Psoas muscle (tissue), 8 donors: Measurements from ENCODE around the gene DDX43. TPM values are rescaled to one million over a fixed set of nuclear protein-coding genes. Genes with fewer than 3 reads are reported as not detected.
"Not testable (repeated sequence)": the region's sequence is repeated elsewhere in the genome, so short reads cannot be mapped to it uniquely, and the experiment has no call there.

Experiments
- ATAC-seq, 4 donors: fragments of 200-7000 bp; cut with Tn5 transposase; one replicate each; pipeline ENCODE4 v1.9.1; 2020; ENCODE audit warnings: moderate library complexity in 3 of 4, mild to moderate bottlenecking in 2 of 4
- DNase-seq, 2 donors: peaks; one replicate each; pipeline ENCODE4 v3.0.0-alpha.2; 2020
- H3K27ac ChIP-seq: fragments of 200-600 bp; one replicate; pipeline ENCODE4 v1.8.0; 2022
- H3K27me3 ChIP-seq, 3 donors: fragments of 200-600 bp in 1 of 3; one replicate each; pipeline versions ENCODE4 v1.6.1 to v1.8.0; 2013 to 2022; ENCODE audit warnings: low read length in 2 of 3, mild to moderate bottlenecking in 2 of 3, moderate library complexity in 1 of 3; ENCODE audit not compliant: insufficient read depth in 3 of 3
- H3K36me3 ChIP-seq, 2 donors: fragments of 200-600 bp in 1 of 2; one replicate each; pipeline versions ENCODE4 v1.6.1 to v1.8.0; 2013 to 2022; ENCODE audit warnings: low read depth in 1 of 2, mild to moderate bottlenecking in 1 of 2, moderate library complexity in 1 of 2; ENCODE audit not compliant: insufficient read depth in 1 of 2
- H3K4me1 ChIP-seq: fragments of 200-600 bp; one replicate; pipeline ENCODE4 v1.8.0; 2022
- H3K4me3 ChIP-seq: fragments of 200-600 bp; one replicate; pipeline ENCODE4 v1.8.0; 2022; ENCODE audit warnings: mild to moderate bottlenecking
- H3K9me3 ChIP-seq: fragments of 200-600 bp; one replicate; pipeline ENCODE4 v1.8.0; 2022
- WGBS, 3 donors: extraction: QIAGEN DNeasy Blood & Tissue Kit; methylation state at CpG; one replicate each; pipeline versions ENCODE4 v1.1.6 to v1.1.7; 2013; 5-methylcytosine and 5-hydroxymethylcytosine counted together
- intact Hi-C, 2 donors: fragments of 100-400 bp; cut with DNase I; formaldehyde crosslinking; loops; one replicate each; pipeline versions ENCODE4 v1.11.0 to v1.14.2; 2022
- polyA plus RNA-seq, 3 donors: library from polyadenylated mRNA; stranded (reverse); fragments of 200-250 nt; gene quantifications; one replicate each; pipeline ENCODE4 v1.2.3, GENCODE V29; 2013
- total RNA-seq, 4 donors: library from RNA; stranded (reverse); fragmentation: NEBNext Ultra II Directional in 2 of 4; extraction: Animal tissue kit (Norgen Biotek cat#: 25700) in 2 of 4; gene quantifications; one replicate each; pipeline versions ENCODE4 v1.2.1 to v1.2.4, GENCODE V29; 2021 to 2023
- TF ChIP-seq, protein P1 (sequence below): fragments of 200-600 bp; IDR thresholded peaks from one replicate; pipeline ENCODE4 v1.8.0; 2022; ENCODE audit warnings: antibody characterized with exemption
- donor health status: healthy with polysubstance abuse.
- donor health status: DM: no; HTN: no; CAD: no; lungs with moderate emphysema.
- donor health status: Bipolar disorder and iron deficiency.
- donor health status: healthy.
- donor health status: DM: yes; HTN: yes; CAD: no.
- donor health status: DM: no; HTN: no; CAD: no.
- donor health status: DM: no; HTN: no; CAD: no.
- donor health status: DM: yes; HTN: yes; CAD: no.

The DDX43 gene
- total and polyA plus RNA-seq, 7 donors: 0.10 to 0.27 (median 0.12) TPM; not detected in 2

DNA sequence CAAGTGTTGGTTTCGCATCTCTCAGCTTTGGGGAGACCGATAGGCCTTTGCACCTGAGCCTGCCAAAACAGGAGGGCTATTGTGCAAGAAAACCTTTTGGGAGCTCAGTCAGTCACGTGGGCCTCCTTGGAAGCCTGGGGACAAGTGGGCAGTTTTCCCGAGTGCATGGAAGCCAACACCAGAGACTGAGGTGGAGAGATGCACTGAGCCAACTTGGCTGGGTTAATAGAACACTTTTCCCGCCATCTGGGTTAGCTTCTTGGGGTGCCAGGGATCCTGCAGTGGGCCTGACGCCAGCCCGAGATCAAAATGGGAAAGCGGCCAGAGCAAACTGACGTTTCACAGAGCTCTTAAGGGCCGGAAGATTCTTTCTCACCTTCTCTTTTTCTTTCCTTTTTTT, 22.1 kb upstream of the DDX43 start:
- H3K9me3 ChIP-seq: no peaks in the 10 kb centered on the region
- ATAC-seq (no peak), DNase-seq (no peak)
- WGBS, 3 donors: 75 to 80% (median 77%) methylated on average over 10 of the region's 10 CpGs
- TF ChIP-seq, protein P1, sequence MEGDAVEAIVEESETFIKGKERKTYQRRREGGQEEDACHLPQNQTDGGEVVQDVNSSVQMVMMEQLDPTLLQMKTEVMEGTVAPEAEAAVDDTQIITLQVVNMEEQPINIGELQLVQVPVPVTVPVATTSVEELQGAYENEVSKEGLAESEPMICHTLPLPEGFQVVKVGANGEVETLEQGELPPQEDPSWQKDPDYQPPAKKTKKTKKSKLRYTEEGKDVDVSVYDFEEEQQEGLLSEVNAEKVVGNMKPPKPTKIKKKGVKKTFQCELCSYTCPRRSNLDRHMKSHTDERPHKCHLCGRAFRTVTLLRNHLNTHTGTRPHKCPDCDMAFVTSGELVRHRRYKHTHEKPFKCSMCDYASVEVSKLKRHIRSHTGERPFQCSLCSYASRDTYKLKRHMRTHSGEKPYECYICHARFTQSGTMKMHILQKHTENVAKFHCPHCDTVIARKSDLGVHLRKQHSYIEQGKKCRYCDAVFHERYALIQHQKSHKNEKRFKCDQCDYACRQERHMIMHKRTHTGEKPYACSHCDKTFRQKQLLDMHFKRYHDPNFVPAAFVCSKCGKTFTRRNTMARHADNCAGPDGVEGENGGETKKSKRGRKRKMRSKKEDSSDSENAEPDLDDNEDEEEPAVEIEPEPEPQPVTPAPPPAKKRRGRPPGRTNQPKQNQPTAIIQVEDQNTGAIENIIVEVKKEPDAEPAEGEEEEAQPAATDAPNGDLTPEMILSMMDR: no peak
- H3K4me1 ChIP-seq: no peaks in the 10 kb centered on the region
- intact Hi-C loops: no loop called here
- no peaks in the 10 kb centered on the region for H3K36me3 ChIP-seq
- no peak overlapping the region for H3K4me3 ChIP-seq
- H3K27me3 ChIP-seq: no peaks in the 10 kb centered on the region
- H3K27ac ChIP-seq: no peak overlapping the region

DNA sequence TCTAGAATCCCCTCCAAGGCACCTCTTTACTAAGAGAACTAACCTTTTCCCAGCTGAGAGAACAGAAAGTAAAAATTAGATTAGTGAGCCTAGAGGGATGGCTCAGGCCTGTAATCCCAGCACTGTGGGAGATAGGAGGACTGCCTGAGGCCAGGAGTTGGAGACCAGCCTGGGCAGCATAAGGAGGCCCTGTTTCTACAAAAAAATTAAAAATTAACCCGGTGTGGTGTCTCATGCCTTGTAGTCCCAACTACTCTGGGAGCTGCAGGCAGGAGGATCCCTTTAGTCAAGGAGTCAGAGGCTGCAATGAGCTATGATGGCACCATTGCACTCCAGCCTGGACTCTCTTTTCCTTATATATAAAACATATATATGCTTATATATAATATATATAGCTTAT, 19.4 kb upstream of the DDX43 start:
- TF ChIP-seq, protein P1: no peak
- Histone ChIP-seq H3K27ac (no peak overlapping the region), H3K9me3 (no peaks in the 10 kb centered on the region), H3K27me3 (no peaks in the 10 kb centered on the region), H3K4me3 (no peak overlapping the region), H3K36me3 (no peaks in the 10 kb centered on the region), H3K4me1 (no peaks in the 10 kb centered on the region)
- intact Hi-C loops: no loop called here
- no peak for ATAC-seq
- WGBS, 3 donors: 63 to 68% (median 67%) methylated on average over 1 of the region's 1 CpG
- DNase-seq: no peak

DNA sequence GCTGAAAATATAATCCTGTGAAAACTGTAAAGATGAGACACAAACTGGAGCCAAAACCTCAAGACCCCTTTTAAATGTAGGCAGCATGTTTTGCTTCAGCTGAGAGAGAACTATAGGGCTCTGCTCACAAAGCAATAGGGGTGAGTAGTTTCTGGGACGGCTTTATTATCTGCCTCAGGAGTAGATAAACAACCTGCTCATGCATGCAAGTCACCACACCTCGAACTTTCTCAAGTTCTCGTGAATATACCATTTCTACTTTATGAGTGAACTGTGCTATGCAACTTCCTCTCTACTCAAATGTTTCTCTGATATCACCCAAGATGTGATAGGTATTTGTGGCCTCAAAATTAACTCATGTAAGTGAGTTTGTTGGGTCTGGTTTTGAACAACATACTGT, 17.4 kb upstream of the DDX43 start:
- ATAC-seq (no peak), DNase-seq (no peak)
- no peaks in the 10 kb centered on the region for H3K36me3 ChIP-seq
- no peaks in the 10 kb centered on the region for H3K4me1 ChIP-seq
- H3K9me3 ChIP-seq: no peaks in the 10 kb centered on the region
- TF ChIP-seq, protein P1: no peak
- intact Hi-C loops: no loop called here
- no peaks in the 10 kb centered on the region for H3K27me3 ChIP-seq
- no peak overlapping the region for H3K4me3 ChIP-seq
- 64 to 75% (median 74%) methylated on average over 3 of the region's 3 CpGs for WGBS, 3 donors
- no peak overlapping the region for H3K27ac ChIP-seq

DNA sequence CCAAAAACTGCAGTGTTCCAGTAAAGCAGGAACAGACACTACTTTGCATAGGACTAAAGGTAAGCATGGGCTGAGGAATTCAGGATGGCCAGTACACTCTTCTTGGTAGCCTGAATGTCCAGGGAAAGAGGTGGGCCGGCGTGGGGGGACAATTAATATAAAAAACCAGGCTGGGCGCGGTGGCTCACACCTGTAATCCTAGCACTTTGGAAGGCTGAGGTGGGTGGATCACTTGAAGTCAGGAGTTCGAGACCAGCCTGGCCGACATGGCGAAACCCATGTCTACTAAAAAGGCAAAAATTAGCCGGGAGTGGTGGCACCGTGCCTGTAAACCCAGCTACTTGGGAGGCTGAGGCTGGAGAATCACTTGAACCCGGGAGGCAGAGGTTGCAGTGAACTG, 13.1 kb upstream of the DDX43 start:
- H3K9me3 ChIP-seq, H3K36me3 ChIP-seq, H3K27me3 ChIP-seq, intact Hi-C loops, H3K4me3 ChIP-seq, H3K4me1 ChIP-seq, ATAC-seq, DNase-seq, H3K27ac ChIP-seq: not testable (repeated sequence)
- WGBS, 3 donors: 88 to 93% (median 91%) methylated on average over 10 of the region's 10 CpGs

DNA sequence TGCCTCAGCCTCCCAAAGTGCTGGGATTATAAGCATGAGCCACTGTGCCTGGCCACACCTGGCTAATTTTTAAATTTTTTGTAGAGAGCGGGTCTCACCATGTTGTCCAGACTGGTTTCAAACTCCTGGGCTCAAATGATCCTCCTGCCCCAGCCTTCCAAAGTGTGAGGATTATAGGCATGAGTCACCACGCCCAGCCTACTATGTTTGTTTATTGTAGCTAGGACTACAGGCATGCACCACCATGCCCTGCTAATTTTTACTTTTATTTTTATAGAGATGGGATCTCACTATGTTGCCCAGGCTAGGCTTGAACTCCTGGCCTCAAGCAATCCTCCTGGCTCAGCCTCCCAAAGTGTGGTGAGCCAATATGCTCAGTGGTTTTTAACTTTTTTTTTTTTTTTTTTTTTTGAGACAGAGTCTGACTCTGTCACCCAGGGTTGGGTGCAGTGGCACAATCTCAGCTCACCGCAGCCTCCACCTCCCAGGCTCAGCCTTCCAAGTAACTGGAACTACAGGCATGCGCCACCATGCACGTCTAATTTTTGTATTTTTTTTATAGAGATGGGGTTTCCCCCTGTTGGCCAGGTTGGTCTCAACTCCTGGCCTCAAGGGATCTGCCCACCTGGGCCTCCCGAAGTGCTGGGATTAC, 12.0 kb upstream of the DDX43 start:
- Histone ChIP-seq H3K4me3 (no peak overlapping the region), H3K4me1 (no peaks in the 10 kb centered on the region), H3K27me3 (no peaks in the 10 kb centered on the region), H3K36me3 (no peaks in the 10 kb centered on the region), H3K27ac (no peak overlapping the region), H3K9me3 (no peaks in the 10 kb centered on the region)
- intact Hi-C loops: no loop called here
- 82 to 85% (median 84%) methylated on average over 6 of the region's 6 CpGs for WGBS, 3 donors
- no peak for ATAC-seq
- TF ChIP-seq, protein P1: no peak
- no peak for DNase-seq
